ENCODE results near the gene KPNA1. TPM values are rescaled to one million over a fixed set of nuclear protein-coding genes. Genes with fewer than 3 reads are reported as not detected.
A peak's percentile ranks its signal among the peaks of the same experiment; 100 is the strongest.

The KPNA1 gene
- total and polyA plus RNA-seq, 4 donors: 20.7 to 42.0 (median 23.5) TPM

DNA sequence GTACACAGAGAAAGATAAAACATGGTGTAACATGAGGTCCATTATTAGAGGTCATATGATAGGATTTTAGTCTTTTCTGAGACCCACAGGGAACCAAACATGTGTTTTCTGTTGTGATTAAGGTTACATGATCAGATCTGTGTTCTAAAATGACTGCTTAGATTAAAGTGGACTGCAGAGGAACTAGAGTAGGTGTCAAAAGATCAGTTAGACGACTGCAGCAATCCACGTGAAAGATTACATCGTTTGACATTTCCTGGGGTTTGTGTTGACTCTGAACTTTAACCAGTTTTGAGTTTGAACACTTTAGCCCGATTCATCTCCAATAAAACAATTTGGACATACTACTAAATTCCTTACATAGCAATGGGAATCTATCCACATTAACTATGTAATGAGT lies 136.8 kb downstream of the KPNA1 start:
- no peak overlapping the region for H3K4me3 ChIP-seq (ENCODE audit: low read depth in 1 of 3, low read length in 3 of 3)
- H3K4me1 ChIP-seq (ENCODE audit: control insufficient read depth in 4 of 4, insufficient read depth in 4 of 4, low read length in 3 of 4): peaks cover 2 to 34% (median 17%) of the 10 kb centered on the region in 4 donors
- no peaks in the 10 kb centered on the region for H3K36me3 ChIP-seq (ENCODE audit: control insufficient read depth in 4 of 4, insufficient read depth in 3 of 4, low read depth in 1 of 4, low read length in 3 of 4)
- no peaks in the 10 kb centered on the region for H3K27me3 ChIP-seq (ENCODE audit: control insufficient read depth in 4 of 4, insufficient read depth in 4 of 4, low read length in 3 of 4)
- no peak overlapping the region for H3K27ac ChIP-seq (ENCODE audit: low read depth in 1 of 2, low read length in 2 of 2)
- H3K9ac ChIP-seq (ENCODE audit: low read depth in 1 of 2, low read length in 2 of 2): no peak overlapping the region
- no peak for TF ChIP-seq FOXA2 (IDR thresholded peaks at IDR 0.05)
- TF ChIP-seq SP1 (IDR thresholded peaks at IDR 0.05): no peak
- TF ChIP-seq FOXA1 (IDR thresholded peaks at IDR 0.05): no peak
- TF ChIP-seq RXRA (IDR thresholded peaks at IDR 0.05): peak in 1 of 2 donors; percentile 13
- peak in 1 of 2 donors; percentile 18 for TF ChIP-seq HNF4A (conservative IDR thresholded peaks at IDR 0.05)
- TF ChIP-seq, protein P1, sequence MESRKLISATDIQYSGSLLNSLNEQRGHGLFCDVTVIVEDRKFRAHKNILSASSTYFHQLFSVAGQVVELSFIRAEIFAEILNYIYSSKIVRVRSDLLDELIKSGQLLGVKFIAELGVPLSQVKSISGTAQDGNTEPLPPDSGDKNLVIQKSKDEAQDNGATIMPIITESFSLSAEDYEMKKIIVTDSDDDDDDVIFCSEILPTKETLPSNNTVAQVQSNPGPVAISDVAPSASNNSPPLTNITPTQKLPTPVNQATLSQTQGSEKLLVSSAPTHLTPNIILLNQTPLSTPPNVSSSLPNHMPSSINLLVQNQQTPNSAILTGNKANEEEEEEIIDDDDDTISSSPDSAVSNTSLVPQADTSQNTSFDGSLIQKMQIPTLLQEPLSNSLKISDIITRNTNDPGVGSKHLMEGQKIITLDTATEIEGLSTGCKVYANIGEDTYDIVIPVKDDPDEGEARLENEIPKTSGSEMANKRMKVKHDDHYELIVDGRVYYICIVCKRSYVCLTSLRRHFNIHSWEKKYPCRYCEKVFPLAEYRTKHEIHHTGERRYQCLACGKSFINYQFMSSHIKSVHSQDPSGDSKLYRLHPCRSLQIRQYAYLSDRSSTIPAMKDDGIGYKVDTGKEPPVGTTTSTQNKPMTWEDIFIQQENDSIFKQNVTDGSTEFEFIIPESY (IDR thresholded peaks at IDR 0.05): no peak
- TF ChIP-seq, protein P2, sequence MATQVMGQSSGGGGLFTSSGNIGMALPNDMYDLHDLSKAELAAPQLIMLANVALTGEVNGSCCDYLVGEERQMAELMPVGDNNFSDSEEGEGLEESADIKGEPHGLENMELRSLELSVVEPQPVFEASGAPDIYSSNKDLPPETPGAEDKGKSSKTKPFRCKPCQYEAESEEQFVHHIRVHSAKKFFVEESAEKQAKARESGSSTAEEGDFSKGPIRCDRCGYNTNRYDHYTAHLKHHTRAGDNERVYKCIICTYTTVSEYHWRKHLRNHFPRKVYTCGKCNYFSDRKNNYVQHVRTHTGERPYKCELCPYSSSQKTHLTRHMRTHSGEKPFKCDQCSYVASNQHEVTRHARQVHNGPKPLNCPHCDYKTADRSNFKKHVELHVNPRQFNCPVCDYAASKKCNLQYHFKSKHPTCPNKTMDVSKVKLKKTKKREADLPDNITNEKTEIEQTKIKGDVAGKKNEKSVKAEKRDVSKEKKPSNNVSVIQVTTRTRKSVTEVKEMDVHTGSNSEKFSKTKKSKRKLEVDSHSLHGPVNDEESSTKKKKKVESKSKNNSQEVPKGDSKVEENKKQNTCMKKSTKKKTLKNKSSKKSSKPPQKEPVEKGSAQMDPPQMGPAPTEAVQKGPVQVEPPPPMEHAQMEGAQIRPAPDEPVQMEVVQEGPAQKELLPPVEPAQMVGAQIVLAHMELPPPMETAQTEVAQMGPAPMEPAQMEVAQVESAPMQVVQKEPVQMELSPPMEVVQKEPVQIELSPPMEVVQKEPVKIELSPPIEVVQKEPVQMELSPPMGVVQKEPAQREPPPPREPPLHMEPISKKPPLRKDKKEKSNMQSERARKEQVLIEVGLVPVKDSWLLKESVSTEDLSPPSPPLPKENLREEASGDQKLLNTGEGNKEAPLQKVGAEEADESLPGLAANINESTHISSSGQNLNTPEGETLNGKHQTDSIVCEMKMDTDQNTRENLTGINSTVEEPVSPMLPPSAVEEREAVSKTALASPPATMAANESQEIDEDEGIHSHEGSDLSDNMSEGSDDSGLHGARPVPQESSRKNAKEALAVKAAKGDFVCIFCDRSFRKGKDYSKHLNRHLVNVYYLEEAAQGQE (IDR thresholded peaks at IDR 0.05): no peak
- TF ChIP-seq NR2F2 (IDR thresholded peaks at IDR 0.05): no peak
- peak; percentile 23 for TF ChIP-seq YY1 (IDR thresholded peaks at IDR 0.05)
- TF ChIP-seq, protein P3, sequence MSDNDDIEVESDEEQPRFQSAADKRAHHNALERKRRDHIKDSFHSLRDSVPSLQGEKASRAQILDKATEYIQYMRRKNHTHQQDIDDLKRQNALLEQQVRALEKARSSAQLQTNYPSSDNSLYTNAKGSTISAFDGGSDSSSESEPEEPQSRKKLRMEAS (IDR thresholded peaks at IDR 0.05): peak; percentile 40
- no peak for DNase-seq (ENCODE audit: low spot score)
- H3K9me3 ChIP-seq (ENCODE audit: control insufficient read depth in 4 of 4, low read length in 3 of 4): no peaks in the 10 kb centered on the region
- WGBS: 22% methylated on average over 4 of the region's 4 CpGs

DNA sequence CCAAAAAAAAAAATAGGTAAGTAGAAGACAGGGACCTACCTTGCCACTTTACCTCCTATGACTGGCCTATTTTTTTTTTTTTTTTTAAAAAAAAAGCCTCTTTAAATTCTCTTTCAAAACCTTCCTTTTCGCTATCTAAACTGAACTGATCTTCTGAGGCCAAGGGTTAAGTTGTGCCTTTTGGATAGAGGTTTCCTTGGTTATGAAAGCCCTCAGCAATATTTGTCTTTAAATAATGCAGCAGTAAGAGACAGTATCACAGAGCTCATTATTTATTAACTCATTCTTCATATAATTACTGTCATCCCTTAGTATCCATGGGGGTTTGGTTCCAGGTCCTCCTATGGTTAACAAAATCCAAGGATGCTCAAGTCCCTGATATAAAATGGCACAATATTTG lies 140.7 kb downstream of the KPNA1 start:
- no peak overlapping the region for H3K9ac ChIP-seq (ENCODE audit: low read depth in 1 of 2, low read length in 2 of 2)
- H3K9me3 ChIP-seq (ENCODE audit: control insufficient read depth in 4 of 4, low read length in 3 of 4): no peaks in the 10 kb centered on the region
- peaks cover 0 to 26% (median 7%) of the 10 kb centered on the region in 4 donors for H3K4me1 ChIP-seq (ENCODE audit: control insufficient read depth in 4 of 4, insufficient read depth in 4 of 4, low read length in 3 of 4)
- peaks cover 0 to 9% (median 4%) of the 10 kb centered on the region in 4 donors for H3K36me3 ChIP-seq (ENCODE audit: control insufficient read depth in 4 of 4, insufficient read depth in 3 of 4, low read depth in 1 of 4, low read length in 3 of 4)
- H3K27me3 ChIP-seq (ENCODE audit: control insufficient read depth in 4 of 4, insufficient read depth in 4 of 4, low read length in 3 of 4): no peaks in the 10 kb centered on the region
- no peak overlapping the region for H3K27ac ChIP-seq (ENCODE audit: low read depth in 1 of 2, low read length in 2 of 2)
- WGBS: 47% methylated on average over 1 of the region's 1 CpG
- no peak overlapping the region for H3K4me3 ChIP-seq (ENCODE audit: low read depth in 1 of 3, low read length in 3 of 3)
- DNase-seq (ENCODE audit: low spot score): no peak
- TF ChIP-seq HNF4A (conservative IDR thresholded peaks at IDR 0.05): peak; percentile 21 to 43
- no peak for TF ChIP-seq GABPA (IDR thresholded peaks at IDR 0.05 in 1 of 2, conservative IDR thresholded peaks at IDR 0.05 in 1 of 2)

Small RNA genes lying within 50 kb of the gene (small RNA-seq; reads per million reads assigned to genes)
- gene AC083798.1 (not detected), gene AC096861.1 (not detected)

Other genes starting within 250 kb of the KPNA1 start
- 1 to 10 TPM; 1.5 to 6.6 TPM for gene CSTA, start 189.7 kb downstream of the KPNA1 start, total RNA-seq
- 1 to 10 TPM; 3.2 to 4.7 TPM for gene CSTA, start 189.7 kb downstream of the KPNA1 start, polyA plus RNA-seq
- gene MIX23, start 131.7 kb downstream of the KPNA1 start, total RNA-seq: 10 to 100 TPM; 14.0 to 17.4 TPM
- gene MIX23, start 131.7 kb downstream of the KPNA1 start, polyA plus RNA-seq: 10 to 100 TPM; 16.1 to 19.6 TPM
- gene FAM162A, start 130.8 kb downstream of the KPNA1 start, total RNA-seq: 10 to 100 TPM; 16.6 to 17.4 TPM
- 100 to 1,000 TPM in 1 of 2 donors, 10 to 100 TPM in 1; 41.7 to 160 TPM for gene FAM162A, start 130.8 kb downstream of the KPNA1 start, polyA plus RNA-seq
- 1 to 10 TPM; 2.3 to 3.7 TPM for gene WDR5B, start 98.9 kb downstream of the KPNA1 start, total RNA-seq
- 1 to 10 TPM; 1.8 TPM for gene WDR5B, start 98.9 kb downstream of the KPNA1 start, polyA plus RNA-seq
- gene PARP9, start 49.4 kb upstream of the KPNA1 start, total RNA-seq: 10 to 100 TPM; 39.3 to 74.0 TPM
- 10 to 100 TPM; 34.8 to 58.6 TPM for gene PARP9, start 49.4 kb upstream of the KPNA1 start, polyA plus RNA-seq
- 10 to 100 TPM; 29.4 to 44.5 TPM for gene DTX3L, start 49.4 kb upstream of the KPNA1 start, total RNA-seq
- gene DTX3L, start 49.4 kb upstream of the KPNA1 start, polyA plus RNA-seq: 10 to 100 TPM; 16.9 to 17.6 TPM
- 1 to 10 TPM; 2.8 to 3.3 TPM for gene PARP15, start 62.7 kb upstream of the KPNA1 start, total RNA-seq
- 1 to 10 TPM in 1 of 2 donors, under 1 TPM in 1; 0.28 to 2.1 TPM for gene PARP15, start 62.7 kb upstream of the KPNA1 start, polyA plus RNA-seq
- gene PARP14, start 165.9 kb upstream of the KPNA1 start, total RNA-seq: 10 to 100 TPM; 33.7 to 79.7 TPM
- gene PARP14, start 165.9 kb upstream of the KPNA1 start, polyA plus RNA-seq: 10 to 100 TPM; 13.1 to 13.2 TPM